SK-N-SH treated with all-trans-retinoic acid at 6 μM for 48 hours (cell line): ENCODE measurements around the gene CEP152.

Experiments used
- ATAC-seq: fragments of 200-7000 bp; cut with Tn5 transposase; 3 replicates; pipeline ENCODE4 v1.9.1; 2020; ENCODE audit warnings: mild to moderate bottlenecking, moderate library complexity
- ARNTL ChIP-seq: fragments of 450-650 bp; formaldehyde crosslinking; IDR thresholded peaks from 2 replicates; pipeline ENCODE4 v1.5.0; 2020; ENCODE audit warnings: low read depth, mild to moderate bottlenecking, moderate library complexity, borderline replicate concordance
- BACH2 ChIP-seq: fragments of 250-450 bp; sonication (Bioruptor Pico); IDR thresholded peaks from 2 replicates; pipeline ENCODE4 v1.9.0; 2021; ENCODE audit warnings: mild to moderate bottlenecking, borderline replicate concordance
- CSDC2 ChIP-seq: fragments of 250-450 bp; sonication (Bioruptor Pico); IDR thresholded peaks from 2 replicates; pipeline ENCODE4 v1.5.0; 2020; ENCODE audit warnings: mild to moderate bottlenecking, moderate library complexity
- ESRRG ChIP-seq: fragments of 250-450 bp; sonication (Bioruptor Pico); IDR thresholded peaks from 2 replicates; pipeline ENCODE4 v1.6.1; 2021; ENCODE audit warnings: mild to moderate bottlenecking
- GLIS3 ChIP-seq: fragments of 250-450 bp; sonication (Bioruptor Pico); IDR thresholded peaks from 2 replicates; pipeline ENCODE4 v1.5.0; 2020; ENCODE audit warnings: mild to moderate bottlenecking, moderate library complexity
- ISL1 ChIP-seq: fragments of 250-450 bp; sonication (Bioruptor Pico); IDR thresholded peaks from 2 replicates; pipeline ENCODE4 v2.1.2; 2022; ENCODE audit warnings: mild to moderate bottlenecking, moderate library complexity
- OSR1 ChIP-seq: fragments of 250-450 bp; sonication (Bioruptor Pico); IDR thresholded peaks from 2 replicates; pipeline ENCODE4 v1.8.0; 2022; ENCODE audit warnings: moderate library complexity, mild to moderate bottlenecking, inconsistent platforms
- PPARA ChIP-seq: fragments of 250-450 bp; sonication (Bioruptor Pico); IDR thresholded peaks from 2 replicates; pipeline ENCODE4 v1.5.0; 2020; ENCODE audit warnings: mild to moderate bottlenecking, borderline replicate concordance
- RARB ChIP-seq: fragments of 250-450 bp; sonication (Bioruptor Pico); IDR thresholded peaks from 2 replicates; pipeline ENCODE4 v1.8.0; 2021; ENCODE audit warnings: mild to moderate bottlenecking, moderate library complexity
- SNAI2 ChIP-seq: fragments of 250-450 bp; sonication (Bioruptor Pico); IDR thresholded peaks from 2 replicates; pipeline ENCODE4 v1.5.0; 2020; ENCODE audit warnings: mild to moderate bottlenecking, moderate library complexity
- TCF4 ChIP-seq: fragments of 250-450 bp; sonication (Bioruptor Pico); IDR thresholded peaks from 2 replicates; pipeline ENCODE4 v1.8.0; 2021; ENCODE audit warnings: mild to moderate bottlenecking, moderate library complexity, borderline replicate concordance
- TOX ChIP-seq: fragments of 250-450 bp; sonication (Bioruptor Pico); IDR thresholded peaks from 2 replicates; pipeline ENCODE4 v1.8.0; 2021; ENCODE audit warnings: mild to moderate bottlenecking, moderate library complexity, borderline replicate concordance
- ZC3H10 ChIP-seq: fragments of 250-450 bp; sonication (Bioruptor Pico); IDR thresholded peaks from 2 replicates; pipeline ENCODE4 v1.5.1; 2021; ENCODE audit warnings: mild to moderate bottlenecking, moderate library complexity
- ZFP3 ChIP-seq: fragments of 250-450 bp; sonication (Bioruptor Pico); IDR thresholded peaks from 2 replicates; pipeline ENCODE4 v1.5.0; 2020; ENCODE audit warnings: mild to moderate bottlenecking, moderate library complexity
- ZFP30 ChIP-seq: fragments of 450-650 bp; formaldehyde crosslinking; IDR thresholded peaks from 2 replicates; pipeline ENCODE4 v1.5.0; 2022; ENCODE audit warnings: mild to moderate bottlenecking, moderate library complexity
- ZNF565 ChIP-seq: fragments of 450-650 bp; formaldehyde crosslinking; conservative IDR thresholded peaks from 2 replicates; pipeline ENCODE4 v1.5.0; 2020; ENCODE audit warnings: low read depth, mild to moderate bottlenecking, moderate library complexity
- ZNF70 ChIP-seq: fragments of 450-650 bp; formaldehyde crosslinking; IDR thresholded peaks from 2 replicates; pipeline ENCODE4 v1.5.0; 2020; ENCODE audit warnings: mild to moderate bottlenecking, moderate library complexity
- ZNF8 ChIP-seq: fragments of 450-650 bp; formaldehyde crosslinking; IDR thresholded peaks from 2 replicates; pipeline ENCODE4 v1.5.0; 2020; ENCODE audit warnings: mild to moderate bottlenecking, moderate library complexity
- TF ChIP-seq, protein P1 (sequence below): fragments of 250-450 bp; sonication (Bioruptor Pico); IDR thresholded peaks from 2 replicates; pipeline ENCODE4 v1.5.0; 2020; ENCODE audit warnings: mild to moderate bottlenecking, moderate library complexity
- TF ChIP-seq, protein P2 (sequence below): fragments of 250-450 bp; sonication (Bioruptor Pico); IDR thresholded peaks from 2 replicates; pipeline ENCODE4 v1.8.0; 2021; ENCODE audit warnings: low read depth, mild to moderate bottlenecking, moderate library complexity, borderline replicate concordance
- TF ChIP-seq, protein P3 (sequence below): fragments of 250-450 bp; sonication (Bioruptor Pico); IDR thresholded peaks from 2 replicates; pipeline ENCODE4 v1.5.1; 2021; ENCODE audit warnings: mild to moderate bottlenecking, moderate library complexity
- TF ChIP-seq, protein P4 (sequence below): fragments of 250-450 bp; sonication (Bioruptor Pico); IDR thresholded peaks from 2 replicates; pipeline ENCODE4 v1.8.0; 2020; ENCODE audit warnings: mild to moderate bottlenecking, moderate library complexity, borderline replicate concordance
- TF ChIP-seq, protein P5 (sequence below): fragments of 250-450 bp; sonication (Bioruptor Pico); IDR thresholded peaks from 2 replicates; pipeline ENCODE4 v1.5.1; 2020; ENCODE audit warnings: low read depth, mild to moderate bottlenecking, moderate library complexity

The CEP152 gene

DNA sequence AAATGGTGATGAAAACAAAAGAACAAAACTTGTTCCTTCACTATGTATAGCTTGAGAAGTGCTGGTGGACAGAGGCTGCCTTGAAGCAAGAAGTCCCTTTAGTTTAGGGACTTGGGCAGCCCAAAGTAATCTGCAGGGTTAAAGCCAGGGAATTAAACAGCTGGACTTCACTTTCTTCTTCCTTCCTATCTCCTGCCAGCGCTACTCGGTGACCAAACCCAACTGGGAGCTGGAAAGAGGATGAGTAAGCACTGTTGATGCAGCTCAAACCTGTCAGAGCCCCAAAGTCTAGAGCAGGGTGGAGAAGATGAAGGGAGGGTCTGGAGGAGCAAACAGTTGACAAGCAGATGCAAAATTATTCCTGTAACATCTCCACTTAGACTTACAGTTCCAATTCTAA, 92.2 kb downstream of the CEP152 start:
- TF ChIP-seq GLIS3 (CRISPR knock-in tag) (no peak), ESRRG (CRISPR knock-in tag) (no peak), ZFP30 (CRISPR knock-in tag) (no peak), ZFP3 (no peak), ZNF8 (no peak), TCF4 (CRISPR knock-in tag) (no peak), CSDC2 (CRISPR knock-in tag) (no peak), RARB (CRISPR knock-in tag) (no peak), TOX (no peak), PPARA (CRISPR knock-in tag) (no peak), BACH2 (CRISPR knock-in tag) (no peak), OSR1 (CRISPR knock-in tag) (no peak)
- TF ChIP-seq, protein P1, sequence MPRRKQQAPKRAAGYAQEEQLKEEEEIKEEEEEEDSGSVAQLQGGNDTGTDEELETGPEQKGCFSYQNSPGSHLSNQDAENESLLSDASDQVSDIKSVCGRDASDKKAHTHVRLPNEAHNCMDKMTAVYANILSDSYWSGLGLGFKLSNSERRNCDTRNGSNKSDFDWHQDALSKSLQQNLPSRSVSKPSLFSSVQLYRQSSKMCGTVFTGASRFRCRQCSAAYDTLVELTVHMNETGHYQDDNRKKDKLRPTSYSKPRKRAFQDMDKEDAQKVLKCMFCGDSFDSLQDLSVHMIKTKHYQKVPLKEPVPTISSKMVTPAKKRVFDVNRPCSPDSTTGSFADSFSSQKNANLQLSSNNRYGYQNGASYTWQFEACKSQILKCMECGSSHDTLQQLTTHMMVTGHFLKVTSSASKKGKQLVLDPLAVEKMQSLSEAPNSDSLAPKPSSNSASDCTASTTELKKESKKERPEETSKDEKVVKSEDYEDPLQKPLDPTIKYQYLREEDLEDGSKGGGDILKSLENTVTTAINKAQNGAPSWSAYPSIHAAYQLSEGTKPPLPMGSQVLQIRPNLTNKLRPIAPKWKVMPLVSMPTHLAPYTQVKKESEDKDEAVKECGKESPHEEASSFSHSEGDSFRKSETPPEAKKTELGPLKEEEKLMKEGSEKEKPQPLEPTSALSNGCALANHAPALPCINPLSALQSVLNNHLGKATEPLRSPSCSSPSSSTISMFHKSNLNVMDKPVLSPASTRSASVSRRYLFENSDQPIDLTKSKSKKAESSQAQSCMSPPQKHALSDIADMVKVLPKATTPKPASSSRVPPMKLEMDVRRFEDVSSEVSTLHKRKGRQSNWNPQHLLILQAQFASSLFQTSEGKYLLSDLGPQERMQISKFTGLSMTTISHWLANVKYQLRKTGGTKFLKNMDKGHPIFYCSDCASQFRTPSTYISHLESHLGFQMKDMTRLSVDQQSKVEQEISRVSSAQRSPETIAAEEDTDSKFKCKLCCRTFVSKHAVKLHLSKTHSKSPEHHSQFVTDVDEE (CRISPR knock-in tag) = no peak
- TF ChIP-seq, protein P2, sequence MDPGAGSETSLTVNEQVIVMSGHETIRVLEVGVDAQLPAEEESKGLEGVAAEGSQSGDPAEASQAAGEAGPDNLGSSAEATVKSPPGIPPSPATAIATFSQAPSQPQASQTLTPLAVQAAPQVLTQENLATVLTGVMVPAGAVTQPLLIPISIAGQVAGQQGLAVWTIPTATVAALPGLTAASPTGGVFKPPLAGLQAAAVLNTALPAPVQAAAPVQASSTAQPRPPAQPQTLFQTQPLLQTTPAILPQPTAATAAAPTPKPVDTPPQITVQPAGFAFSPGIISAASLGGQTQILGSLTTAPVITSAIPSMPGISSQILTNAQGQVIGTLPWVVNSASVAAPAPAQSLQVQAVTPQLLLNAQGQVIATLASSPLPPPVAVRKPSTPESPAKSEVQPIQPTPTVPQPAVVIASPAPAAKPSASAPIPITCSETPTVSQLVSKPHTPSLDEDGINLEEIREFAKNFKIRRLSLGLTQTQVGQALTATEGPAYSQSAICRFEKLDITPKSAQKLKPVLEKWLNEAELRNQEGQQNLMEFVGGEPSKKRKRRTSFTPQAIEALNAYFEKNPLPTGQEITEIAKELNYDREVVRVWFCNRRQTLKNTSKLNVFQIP (CRISPR knock-in tag) = no peak
- TF ChIP-seq, protein P3, sequence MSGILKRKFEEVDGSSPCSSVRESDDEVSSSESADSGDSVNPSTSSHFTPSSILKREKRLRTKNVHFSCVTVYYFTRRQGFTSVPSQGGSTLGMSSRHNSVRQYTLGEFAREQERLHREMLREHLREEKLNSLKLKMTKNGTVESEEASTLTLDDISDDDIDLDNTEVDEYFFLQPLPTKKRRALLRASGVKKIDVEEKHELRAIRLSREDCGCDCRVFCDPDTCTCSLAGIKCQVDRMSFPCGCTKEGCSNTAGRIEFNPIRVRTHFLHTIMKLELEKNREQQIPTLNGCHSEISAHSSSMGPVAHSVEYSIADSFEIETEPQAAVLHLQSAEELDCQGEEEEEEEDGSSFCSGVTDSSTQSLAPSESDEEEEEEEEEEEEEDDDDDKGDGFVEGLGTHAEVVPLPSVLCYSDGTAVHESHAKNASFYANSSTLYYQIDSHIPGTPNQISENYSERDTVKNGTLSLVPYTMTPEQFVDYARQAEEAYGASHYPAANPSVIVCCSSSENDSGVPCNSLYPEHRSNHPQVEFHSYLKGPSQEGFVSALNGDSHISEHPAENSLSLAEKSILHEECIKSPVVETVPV (CRISPR knock-in tag) = no peak
- TF ChIP-seq, protein P4, sequence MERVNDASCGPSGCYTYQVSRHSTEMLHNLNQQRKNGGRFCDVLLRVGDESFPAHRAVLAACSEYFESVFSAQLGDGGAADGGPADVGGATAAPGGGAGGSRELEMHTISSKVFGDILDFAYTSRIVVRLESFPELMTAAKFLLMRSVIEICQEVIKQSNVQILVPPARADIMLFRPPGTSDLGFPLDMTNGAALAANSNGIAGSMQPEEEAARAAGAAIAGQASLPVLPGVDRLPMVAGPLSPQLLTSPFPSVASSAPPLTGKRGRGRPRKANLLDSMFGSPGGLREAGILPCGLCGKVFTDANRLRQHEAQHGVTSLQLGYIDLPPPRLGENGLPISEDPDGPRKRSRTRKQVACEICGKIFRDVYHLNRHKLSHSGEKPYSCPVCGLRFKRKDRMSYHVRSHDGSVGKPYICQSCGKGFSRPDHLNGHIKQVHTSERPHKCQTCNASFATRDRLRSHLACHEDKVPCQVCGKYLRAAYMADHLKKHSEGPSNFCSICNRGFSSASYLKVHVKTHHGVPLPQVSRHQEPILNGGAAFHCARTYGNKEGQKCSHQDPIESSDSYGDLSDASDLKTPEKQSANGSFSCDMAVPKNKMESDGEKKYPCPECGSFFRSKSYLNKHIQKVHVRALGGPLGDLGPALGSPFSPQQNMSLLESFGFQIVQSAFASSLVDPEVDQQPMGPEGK (CRISPR knock-in tag) = no peak
- TF ChIP-seq, all 23 proteins: peak for 0
- no peak for ATAC-seq

DNA sequence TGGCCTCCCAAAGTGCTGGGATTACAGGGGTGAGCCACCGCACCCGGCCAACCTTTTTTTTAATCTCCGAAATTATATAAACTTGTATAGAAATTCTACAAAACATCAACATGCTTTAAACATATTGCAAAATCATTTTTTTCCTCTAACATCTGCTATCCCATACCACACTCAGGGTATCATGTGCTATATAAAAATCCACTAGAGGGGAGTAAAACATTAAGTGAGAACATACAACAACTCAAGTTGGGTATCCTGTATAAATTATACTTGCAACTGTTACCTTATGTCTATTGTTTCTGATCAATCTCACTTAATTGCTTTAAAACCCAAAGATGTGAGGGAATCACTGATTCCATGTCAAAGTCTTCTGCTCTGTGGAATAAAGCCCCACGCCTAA, 93.4 kb downstream of the CEP152 start:
- TF ChIP-seq ZNF8 (no peak), ZNF565 (CRISPR knock-in tag) (no peak)
- TF ChIP-seq, protein P2 (CRISPR knock-in tag) = no peak
- ATAC-seq = peak; percentile 50; the same call in 1 of the 3 replicates

DNA sequence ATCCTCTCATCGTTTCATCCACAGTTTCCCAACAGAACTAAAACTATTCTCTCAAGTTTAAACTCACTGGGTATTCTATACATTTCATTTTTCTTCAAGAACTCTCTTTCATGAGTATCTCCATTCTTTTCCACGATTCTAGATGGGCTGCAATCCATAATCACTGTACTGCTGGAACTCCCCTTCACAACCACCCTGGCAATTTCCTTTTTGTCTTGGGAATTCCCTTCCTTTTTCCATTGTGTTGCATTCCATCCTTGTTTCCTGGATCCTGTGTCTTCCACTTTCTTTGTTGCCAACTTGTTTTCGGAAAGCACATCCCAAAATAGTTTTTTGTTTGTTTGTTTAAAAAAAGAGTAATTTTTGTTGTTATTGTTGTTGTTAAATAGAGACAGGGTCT, 98.3 kb downstream of the CEP152 start:
- TF ChIP-seq ZFP30 (CRISPR knock-in tag) = no peak
- no peak for TF ChIP-seq ZNF565 (CRISPR knock-in tag)
- no peak for TF ChIP-seq GLIS3 (CRISPR knock-in tag)
- TF ChIP-seq OSR1 (CRISPR knock-in tag) = no peak
- TF ChIP-seq ZC3H10 (CRISPR knock-in tag) = no peak
- no peak for TF ChIP-seq CSDC2 (CRISPR knock-in tag)
- TF ChIP-seq, protein P2 (CRISPR knock-in tag) = no peak
- no peak for TF ChIP-seq ARNTL (CRISPR knock-in tag)
- no peak for TF ChIP-seq SNAI2
- no peak for TF ChIP-seq PPARA (CRISPR knock-in tag)
- TF ChIP-seq ISL1 = no peak
- no peak for TF ChIP-seq TCF4 (CRISPR knock-in tag)
- TF ChIP-seq ZNF70 (CRISPR knock-in tag) = no peak
- TF ChIP-seq, protein P5, sequence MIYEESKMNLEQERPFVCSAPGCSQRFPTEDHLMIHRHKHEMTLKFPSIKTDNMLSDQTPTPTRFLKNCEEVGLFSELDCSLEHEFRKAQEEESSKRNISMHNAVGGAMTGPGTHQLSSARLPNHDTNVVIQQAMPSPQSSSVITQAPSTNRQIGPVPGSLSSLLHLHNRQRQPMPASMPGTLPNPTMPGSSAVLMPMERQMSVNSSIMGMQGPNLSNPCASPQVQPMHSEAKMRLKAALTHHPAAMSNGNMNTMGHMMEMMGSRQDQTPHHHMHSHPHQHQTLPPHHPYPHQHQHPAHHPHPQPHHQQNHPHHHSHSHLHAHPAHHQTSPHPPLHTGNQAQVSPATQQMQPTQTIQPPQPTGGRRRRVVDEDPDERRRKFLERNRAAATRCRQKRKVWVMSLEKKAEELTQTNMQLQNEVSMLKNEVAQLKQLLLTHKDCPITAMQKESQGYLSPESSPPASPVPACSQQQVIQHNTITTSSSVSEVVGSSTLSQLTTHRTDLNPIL = no peak
- TF ChIP-seq BACH2 (CRISPR knock-in tag) = no peak
- ATAC-seq = no peak
